ENCODE data around the gene PARD6G.
"Not testable (repeated sequence)": the region's sequence is repeated elsewhere in the genome, so short reads cannot be mapped to it uniquely, and the experiment has no call there.

The PARD6G gene, protein sequence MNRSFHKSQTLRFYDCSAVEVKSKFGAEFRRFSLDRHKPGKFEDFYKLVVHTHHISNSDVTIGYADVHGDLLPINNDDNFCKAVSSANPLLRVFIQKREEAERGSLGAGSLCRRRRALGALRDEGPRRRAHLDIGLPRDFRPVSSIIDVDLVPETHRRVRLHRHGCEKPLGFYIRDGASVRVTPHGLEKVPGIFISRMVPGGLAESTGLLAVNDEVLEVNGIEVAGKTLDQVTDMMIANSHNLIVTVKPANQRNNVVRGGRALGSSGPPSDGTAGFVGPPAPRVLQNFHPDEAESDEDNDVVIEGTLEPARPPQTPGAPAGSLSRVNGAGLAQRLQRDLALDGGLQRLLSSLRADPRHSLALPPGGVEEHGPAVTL

DNA sequence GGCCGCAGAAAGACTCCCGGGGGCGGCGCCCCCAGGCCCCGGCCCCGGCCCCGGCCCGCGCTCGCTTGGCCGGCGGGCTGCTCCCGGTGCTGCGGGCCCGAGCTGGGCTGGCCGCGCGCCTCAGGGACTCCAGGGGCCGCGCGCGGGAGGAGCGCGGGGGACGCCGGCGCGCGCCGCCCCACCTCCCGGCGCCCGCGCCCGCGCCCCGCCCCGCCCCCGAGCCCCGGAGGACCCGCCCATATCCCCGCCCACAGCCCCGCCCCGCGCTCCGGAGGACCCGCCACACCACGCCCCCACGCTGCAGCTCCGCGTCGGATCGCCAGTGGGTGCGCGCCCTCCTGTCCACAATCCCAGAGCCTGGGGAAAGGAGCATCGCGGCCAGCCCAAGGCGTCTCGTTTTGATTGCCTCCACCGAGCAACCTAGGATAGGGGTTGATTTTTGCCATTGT is at the start of gene PARD6G:
Gene PARD6G, minus strand, starts transcription at position 122 of the 449 bp plus-strand sequence. CDS start 166 bp downstream, outside the sequence.
- no peak within 1 kb of the TSS for H3K4me3 ChIP-seq (ENCODE audit: low read depth, low read length)
- TF ChIP-seq, protein P1, sequence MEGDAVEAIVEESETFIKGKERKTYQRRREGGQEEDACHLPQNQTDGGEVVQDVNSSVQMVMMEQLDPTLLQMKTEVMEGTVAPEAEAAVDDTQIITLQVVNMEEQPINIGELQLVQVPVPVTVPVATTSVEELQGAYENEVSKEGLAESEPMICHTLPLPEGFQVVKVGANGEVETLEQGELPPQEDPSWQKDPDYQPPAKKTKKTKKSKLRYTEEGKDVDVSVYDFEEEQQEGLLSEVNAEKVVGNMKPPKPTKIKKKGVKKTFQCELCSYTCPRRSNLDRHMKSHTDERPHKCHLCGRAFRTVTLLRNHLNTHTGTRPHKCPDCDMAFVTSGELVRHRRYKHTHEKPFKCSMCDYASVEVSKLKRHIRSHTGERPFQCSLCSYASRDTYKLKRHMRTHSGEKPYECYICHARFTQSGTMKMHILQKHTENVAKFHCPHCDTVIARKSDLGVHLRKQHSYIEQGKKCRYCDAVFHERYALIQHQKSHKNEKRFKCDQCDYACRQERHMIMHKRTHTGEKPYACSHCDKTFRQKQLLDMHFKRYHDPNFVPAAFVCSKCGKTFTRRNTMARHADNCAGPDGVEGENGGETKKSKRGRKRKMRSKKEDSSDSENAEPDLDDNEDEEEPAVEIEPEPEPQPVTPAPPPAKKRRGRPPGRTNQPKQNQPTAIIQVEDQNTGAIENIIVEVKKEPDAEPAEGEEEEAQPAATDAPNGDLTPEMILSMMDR (IDR thresholded peaks at IDR 0.05; ENCODE audit: borderline replicate concordance, insufficient read depth, low read depth, low read length): no peak

DNA sequence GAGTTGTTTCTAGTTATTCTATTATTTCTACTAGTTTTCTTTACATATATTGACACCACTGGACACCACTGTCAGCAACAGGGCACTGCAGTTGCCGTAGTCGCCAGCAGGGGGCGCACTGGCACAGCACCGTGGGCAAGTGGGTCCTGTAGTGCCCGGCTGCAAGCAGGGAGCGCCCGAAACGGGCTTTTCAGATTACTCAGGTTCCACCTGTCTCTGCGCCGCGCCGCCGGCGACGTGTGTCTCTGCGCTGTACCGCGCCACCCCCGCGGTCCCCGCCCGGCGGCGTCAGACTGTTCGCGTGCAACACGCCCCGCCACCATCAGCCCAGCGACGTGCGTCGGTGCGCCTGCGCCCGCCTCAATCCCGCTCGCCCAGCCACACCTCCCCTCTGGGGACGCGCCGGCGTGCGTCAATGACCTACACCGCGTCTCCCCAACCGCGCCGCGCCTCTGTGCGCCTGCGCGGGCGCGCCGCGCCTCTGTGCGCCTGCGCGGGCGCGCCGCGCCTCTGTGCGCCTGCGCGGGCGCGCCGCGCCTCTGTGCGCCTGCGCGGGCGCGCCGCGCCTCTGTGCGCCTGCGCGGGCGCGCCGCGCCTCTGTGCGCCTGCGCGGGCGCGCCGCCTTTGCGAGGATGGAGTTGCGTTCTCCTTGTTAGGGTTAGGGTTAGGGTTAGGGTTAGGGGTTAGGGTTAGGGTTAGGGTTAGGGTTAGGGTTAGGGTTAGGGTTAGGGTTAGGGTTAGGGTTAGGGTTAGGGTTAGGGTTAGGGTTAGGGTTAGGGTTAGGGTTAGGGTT is 15.1 kb upstream of the PARD6G start:
- TF ChIP-seq, protein P1 (IDR thresholded peaks at IDR 0.05; ENCODE audit: borderline replicate concordance, insufficient read depth, low read depth, low read length): peak; percentile 17; the same call in 1 of the 2 replicates
- not testable (repeated sequence) for H3K4me3 ChIP-seq (ENCODE audit: low read depth, low read length)

DNA sequence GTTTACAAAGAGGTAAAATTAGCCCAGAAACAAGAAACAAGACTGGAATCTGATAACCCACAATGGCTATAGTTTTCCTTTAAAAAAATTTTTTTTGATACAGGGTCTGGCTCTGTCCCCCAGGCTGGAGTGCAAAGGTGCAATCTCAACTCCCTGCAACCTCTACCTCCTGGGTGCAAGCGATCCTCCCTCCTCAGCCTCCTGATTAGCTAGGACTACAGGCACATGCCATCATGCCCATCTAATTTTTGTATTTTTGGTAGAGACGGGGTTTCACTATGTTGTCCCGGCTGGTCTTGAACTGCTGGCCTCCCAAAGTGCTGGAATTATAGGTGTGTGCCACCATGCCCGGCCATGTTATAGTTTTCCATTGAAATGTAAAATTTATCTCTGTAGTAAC is 12.3 kb upstream of the PARD6G start:
- TF ChIP-seq, protein P1 (IDR thresholded peaks at IDR 0.05; ENCODE audit: borderline replicate concordance, insufficient read depth, low read depth, low read length): no peak
- H3K4me3 ChIP-seq (ENCODE audit: low read depth, low read length): no peak overlapping the region

DNA sequence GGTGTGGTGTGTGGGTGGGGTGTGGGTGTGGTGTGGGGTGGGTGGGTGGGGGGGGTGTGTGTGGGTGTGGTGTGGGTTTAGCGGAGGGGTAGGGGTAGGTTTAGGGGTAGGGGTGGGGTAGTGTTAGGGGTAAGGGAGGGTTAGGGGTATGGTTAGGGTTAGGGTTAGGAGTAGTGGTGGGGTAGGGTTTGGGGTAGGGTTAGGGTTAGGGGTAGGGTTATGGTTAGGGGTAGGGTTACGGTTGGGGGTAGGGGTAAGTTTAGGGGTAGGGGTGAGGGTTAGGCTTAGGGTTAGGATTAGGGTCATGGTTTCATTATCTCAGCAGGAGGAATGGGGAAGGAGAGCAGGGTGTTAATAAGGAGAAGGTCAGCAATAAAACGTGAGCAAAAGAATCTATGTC is 11.3 kb upstream of the PARD6G start:
- no peak overlapping the region for H3K4me3 ChIP-seq (ENCODE audit: low read depth, low read length)
- TF ChIP-seq, protein P1 (IDR thresholded peaks at IDR 0.05; ENCODE audit: borderline replicate concordance, insufficient read depth, low read depth, low read length): no peak

DNA sequence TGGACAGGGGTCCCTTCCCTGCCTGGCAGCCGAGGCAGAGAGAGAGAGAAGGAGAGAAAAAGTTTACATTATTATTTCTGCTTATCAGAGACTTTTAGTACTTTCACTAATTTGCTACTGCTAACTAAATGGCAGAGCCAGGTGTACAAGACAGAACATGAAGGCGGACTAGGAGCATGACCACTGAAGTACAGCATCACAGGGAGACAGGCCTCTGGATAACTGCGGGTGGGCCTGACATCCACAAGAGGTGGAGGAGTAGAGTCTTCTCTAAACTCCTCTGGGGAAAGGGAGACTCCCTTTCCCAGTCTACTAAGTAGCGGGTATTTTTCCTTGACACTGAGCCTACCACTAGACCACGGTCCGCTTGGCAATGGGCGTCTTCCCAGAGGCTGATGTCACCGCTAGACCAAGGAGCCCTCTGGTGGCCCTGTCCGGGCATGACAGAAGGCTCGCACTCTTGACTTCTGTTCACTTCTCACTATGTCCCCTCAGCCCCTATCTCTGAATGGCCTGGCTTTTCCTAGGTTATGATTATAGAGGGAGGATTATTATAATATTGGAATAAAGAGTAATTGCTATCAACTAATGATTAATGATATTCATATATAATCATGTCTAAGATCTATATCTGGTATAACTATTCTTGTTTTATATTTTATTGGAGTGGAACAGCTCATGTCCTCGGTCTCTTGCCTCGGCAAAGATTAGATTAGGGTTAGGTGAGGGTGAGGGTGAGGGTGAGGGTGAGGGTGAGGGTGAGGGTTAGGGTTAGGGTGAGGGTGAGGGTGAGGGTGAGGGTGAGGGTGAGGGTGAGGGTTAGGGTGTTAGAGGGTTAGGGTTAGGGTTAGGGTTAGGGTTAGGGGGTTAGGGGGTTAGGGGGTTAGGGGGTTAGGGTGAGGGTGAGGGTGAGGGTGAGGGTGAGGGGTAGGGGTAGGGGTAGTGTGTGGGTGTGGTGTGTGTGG is 10.5 kb upstream of the PARD6G start:
- TF ChIP-seq, protein P1 (IDR thresholded peaks at IDR 0.05; ENCODE audit: borderline replicate concordance, insufficient read depth, low read depth, low read length): peak; percentile 78
- not testable (repeated sequence) for H3K4me3 ChIP-seq (ENCODE audit: low read depth, low read length)

DNA sequence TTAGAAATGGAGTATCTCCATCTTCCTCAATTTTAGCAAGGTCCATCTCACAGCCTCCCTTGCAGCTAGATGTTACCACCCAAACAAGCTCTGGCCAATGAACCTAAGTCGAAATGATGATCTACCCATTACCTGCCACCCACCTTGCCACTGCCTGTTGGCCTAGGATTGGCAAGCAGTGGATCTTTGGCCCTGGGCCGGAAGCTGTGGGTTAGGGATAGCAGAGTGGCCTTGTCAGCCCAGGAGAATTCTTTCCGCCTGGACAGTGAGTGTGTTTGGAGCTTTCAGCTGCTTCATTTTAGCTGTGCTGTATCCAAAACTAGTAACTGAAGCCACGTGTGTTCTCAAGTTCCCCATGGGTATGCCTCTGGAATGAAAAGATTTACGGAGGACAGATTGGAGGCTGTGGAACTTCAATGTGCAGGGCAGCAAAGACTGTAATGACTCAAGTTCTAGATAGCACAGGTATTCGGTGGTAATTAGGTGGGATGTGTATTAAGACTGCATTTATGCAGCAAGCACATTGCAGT is 7.7 kb upstream of the PARD6G start:
- TF ChIP-seq, protein P1 (IDR thresholded peaks at IDR 0.05; ENCODE audit: borderline replicate concordance, insufficient read depth, low read depth, low read length): no peak

More for the DNA sequence above, 7.7 kb upstream of the PARD6G start:
- no peak overlapping the region for H3K4me3 ChIP-seq (ENCODE audit: low read depth, low read length)
